Kidney glomerular epithelial cell (primary cell): ENCODE results near the gene UBE2O.

ENCODE experiments used
- DNase-seq: peaks from one replicate; lab custom pipeline; 2025; lab: John Stamatoyannopoulos, UW

UBE2O gene

GRCh38 chr17:76388966-76389888 lies 63.7 kb downstream of the UBE2O start:
- DNase-seq = no peak

- DNase-seq = no peak
Observed at GRCh38 chr17:76386966-76387765, 65.8 kb downstream of the UBE2O start.

DNA sequence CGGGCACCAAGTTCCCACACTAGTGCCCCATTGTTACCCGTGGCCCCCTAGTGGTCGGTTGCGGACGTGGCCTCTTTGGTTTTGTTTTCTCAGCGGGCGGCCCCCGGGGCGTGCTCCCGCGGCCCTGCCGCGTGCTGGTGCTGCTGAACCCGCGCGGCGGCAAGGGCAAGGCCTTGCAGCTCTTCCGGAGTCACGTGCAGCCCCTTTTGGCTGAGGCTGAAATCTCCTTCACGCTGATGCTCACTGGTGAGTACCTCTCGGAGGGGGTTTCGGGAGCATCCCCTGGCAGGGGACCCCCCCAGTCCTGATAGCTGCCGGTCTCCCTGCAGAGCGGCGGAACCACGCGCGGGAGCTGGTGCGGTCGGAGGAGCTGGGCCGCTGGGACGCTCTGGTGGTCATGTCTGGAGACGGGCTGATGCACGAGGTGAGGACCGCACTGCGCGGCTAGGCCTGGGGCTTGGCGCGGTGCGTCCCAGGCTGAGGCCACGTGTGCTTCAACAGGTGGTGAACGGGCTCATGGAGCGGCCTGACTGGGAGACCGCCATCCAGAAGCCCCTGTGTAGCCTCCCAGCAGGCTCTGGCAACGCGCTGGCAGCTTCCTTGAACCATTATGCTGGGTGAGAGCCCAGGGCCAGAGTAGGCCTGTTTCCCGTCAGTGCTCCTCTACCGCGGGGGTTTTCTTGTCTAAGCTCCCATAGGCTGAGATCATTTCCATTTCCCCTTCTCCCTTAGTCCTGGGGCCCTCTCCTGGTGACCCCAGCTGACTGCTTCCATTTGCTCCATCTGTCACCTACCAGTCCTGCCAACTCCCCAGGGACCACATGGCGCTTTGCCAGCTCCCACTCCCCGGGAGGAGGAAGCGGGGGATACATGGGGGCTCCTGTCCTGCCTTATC lies 66.8 kb downstream of the UBE2O start:
- no peak for DNase-seq

DNA sequence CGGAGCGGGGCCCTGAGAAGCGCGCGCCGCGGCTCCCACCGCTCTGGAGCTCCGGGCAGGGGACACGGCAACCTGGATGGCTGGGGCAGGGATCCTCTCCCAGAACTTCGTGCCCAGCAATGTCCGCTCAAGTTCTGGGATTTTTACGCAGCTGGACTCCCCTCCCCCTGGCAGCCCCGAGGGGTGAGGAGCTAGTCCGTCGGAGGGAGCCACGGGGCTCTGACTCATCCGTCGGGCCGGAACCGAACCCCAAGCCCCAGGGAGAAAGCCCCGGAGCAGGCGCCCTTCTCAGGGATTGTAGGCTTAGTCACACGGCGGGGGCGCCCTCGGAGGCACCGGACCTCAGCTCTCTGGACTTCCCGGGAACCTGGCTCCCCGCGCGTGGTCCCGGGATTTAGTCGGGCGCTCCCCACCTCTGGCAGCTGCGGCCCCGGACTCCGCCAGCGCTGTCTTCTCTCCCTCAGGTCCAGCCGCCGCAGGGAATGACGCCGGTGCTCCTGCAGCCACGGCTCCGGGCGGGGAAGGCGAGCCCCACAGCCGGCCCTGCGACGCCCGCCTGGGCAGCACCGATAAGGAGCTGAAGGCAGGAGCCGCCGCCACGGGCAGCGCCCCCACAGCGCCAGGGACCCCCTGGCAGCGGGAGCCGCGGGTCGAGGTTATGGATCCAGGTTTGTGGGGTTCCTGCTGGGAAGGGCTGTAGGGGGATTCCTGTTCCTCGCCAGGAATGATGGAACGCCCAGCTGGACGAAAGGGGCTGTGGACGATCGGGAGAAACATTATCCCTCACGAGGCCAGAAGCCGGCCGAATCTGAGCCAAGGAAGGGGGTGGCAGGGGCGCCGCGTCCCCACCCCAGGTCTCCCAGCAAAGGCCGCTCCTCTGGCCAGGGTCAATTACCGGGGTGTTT lies 67.7 kb downstream of the UBE2O start:
- DNase-seq = peak; percentile 46

- peak; percentile 70 for DNase-seq
Observed at GRCh38 chr17:76384222-76384986, 68.5 kb downstream of the UBE2O start, which contains the start of gene SPHK1. Gene SPHK1, plus strand, starts transcription at chr17:76384609. Its CDS starts 1,036 bp downstream, at chr17:76385645.

- DNase-seq = no peak
Observed at GRCh38 chr17:76383546-76384221, 69.3 kb downstream of the UBE2O start.

GRCh38 chr17:76382803-76383545 lies 70.0 kb downstream of the UBE2O start:
- DNase-seq = peak; percentile 61

GRCh38 chr17:76382351-76382802 lies 70.6 kb downstream of the UBE2O start:
- no peak for DNase-seq

GRCh38 chr17:76381633-76382350 lies 71.2 kb downstream of the UBE2O start:
- DNase-seq = no peak

DNA sequence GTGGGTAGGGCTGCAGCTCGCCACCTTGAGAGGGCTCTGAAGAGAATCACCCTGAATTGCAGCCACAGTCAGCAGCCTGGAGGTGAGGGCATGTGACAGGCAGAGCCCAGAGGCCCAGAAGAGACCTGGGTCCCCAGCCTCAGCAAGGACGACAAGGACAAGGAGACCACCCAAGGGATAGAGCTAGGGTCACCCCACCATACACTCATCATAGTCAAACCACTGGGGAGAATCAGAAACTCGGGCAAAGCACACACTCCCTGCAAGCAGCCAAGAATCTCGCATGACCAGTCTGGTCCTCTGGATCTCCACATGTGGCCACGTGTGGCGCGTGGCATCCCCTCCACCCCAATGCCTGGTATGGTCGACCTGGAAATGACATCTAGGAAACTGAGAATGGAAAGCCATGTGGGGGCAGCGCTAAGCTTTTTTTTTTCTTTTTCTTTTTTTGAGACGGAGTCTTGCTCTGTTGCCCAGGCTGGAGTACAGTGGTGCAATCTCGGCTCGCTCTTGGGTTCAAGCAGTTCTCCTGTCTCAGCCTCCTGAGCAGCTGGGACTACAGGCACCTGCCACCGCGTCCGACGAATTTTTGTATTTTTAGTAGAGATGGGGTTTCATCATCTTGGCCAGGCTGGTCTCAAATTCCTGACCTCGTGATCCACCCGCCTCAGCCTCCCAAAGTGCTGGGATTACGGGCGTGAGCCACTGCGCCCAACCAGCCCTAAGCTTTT lies 73.1 kb downstream of the UBE2O start:
- no peak for DNase-seq

DNA sequence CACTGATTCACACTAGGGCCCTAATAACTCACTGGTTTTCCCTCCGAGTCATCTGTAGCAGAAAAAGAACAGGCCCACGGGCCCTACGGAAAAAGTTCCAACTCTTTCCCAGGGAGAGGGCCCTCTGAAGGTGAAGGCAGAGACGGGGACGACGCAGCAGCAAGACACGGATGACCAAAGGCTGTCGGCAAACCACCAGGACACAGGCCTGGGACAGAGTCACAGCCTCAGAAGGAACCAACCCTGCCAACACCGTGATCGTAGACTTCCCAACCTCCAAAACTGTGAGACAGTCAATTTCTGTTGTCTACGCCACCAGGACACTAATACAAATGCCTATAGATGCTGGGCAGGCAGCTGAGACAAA lies 73.7 kb downstream of the UBE2O start:
- DNase-seq = no peak

DNA sequence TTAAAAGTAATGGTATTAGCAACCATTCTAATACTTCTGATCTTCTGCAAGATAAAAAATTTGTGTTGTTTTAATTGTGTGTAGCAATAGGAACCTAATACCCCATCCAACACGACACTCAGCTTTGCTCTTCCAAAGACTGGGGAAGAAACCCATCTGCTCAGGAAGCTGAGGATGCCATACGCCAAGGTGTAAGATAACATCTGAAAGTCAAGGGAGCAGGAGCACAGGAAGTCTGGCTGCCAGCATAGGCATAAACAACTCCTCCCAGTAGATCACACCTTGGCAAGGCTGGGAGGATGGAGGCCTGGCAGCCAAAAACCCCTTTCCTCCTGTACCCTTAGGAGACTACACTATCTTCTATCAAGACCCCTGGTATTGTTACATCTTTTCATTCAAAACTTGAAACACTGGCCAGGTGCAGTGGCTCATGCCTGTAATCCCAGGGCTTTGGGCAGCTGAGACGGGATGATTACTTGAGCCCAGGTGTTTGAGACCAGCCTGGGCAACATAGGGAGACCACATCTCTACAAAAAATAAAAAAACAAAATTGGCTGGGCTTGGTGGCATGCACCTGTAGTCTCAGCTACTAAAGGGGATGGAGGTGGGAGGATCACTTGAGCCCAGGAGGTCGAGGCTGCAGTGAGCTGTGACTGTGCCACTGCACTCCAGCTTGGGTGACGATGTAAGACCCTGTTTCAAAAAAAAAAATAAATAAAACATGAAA lies 74.2 kb downstream of the UBE2O start:
- DNase-seq = no peak

- no peak for DNase-seq
Observed at GRCh38 chr17:76376318-76377133, 76.4 kb downstream of the UBE2O start.

DNA sequence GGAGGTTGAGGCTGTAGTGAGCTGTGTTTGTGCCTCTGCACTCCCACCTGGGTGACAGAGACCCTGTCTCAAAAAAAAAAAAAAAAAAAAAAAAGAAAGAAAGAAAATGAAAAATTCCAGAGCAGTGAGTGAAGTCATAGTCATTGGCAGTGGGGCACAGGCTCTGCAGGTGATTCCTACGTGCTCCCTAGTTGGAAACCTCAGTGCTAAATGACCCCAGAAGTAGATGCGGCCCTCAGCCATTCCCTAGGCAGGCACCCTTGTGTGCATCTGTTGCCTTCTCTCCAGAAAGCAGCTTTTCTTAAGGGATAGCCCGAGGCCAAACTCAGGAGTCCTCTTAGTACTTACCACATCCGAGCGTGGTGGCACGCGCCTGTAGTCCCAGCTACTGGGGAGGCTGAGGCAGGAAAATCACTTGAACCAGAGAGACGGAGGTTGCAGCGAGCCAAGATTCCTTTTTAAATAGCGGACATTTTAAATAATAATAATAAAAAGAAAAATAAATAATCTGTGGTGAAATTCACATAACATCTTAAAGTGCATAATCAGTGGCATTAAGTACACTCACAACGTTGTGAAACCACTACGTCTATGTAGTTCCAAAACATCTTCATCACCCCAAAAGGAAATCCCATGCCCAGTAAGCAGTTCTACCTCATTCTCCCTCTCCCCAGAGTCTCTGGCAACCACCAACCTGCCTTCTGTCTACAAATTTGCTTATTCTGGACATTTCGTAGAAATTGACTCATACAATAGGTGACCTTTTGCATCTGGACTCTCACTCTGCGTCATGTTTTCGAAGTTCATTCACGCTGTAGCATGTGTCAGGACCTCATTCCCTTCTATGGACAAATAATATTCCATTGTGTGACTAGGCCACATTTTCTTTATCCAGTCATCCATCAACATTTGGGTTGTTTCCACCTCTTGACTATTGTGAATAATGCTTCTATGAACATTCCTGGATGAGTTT lies 81.0 kb downstream of the UBE2O start:
- DNase-seq = peak; percentile 99
